GM12878 (cell line): Measurements from ENCODE around the gene PVALEF. TPM values are rescaled to one million over a fixed set of nuclear protein-coding genes. Genes with fewer than 3 reads are reported as not detected.

Experiments
- ATAC-seq: fragments of 200-7000 bp; cut with Tn5 transposase; 3 replicates; pipeline ENCODE4 v1.9.1; 2020; ENCODE audit warnings: mild to moderate bottlenecking, moderate library complexity
- BruUV-seq: library from RNA; stranded (reverse); fragments of 400-500 nt; replicated peaks from 2 replicates; lab custom pipeline; 2021; lab: Mats Ljungman, UMichigan
- CTCF ChIA-PET: fragments of 300-600 bp; sonication (Branson Sonifier 250); formaldehyde crosslinking; extraction: SDS; loops from one replicate; lab custom pipeline; 2021; ENCODE audit warnings: inconsistent platforms; lab: Yijun Ruan, JAX
- POLR2A ChIA-PET: fragments of 350-600 bp; formaldehyde crosslinking; extraction: SDS; loops from one replicate; lab custom pipeline; 2021; ENCODE audit warnings: inconsistent platforms; lab: Charles Lee
- RAD21 ChIA-PET: fragments of 300-600 bp; sonication (Branson Sonifier 250); formaldehyde crosslinking; loops from one replicate; lab custom pipeline; 2023; ENCODE audit warnings: antibody characterized with exemption; ENCODE audit not compliant: unreplicated experiment; lab: Charles Lee
- SMC1A ChIA-PET: fragments of 300-600 bp; sonication (Branson Sonifier 250); formaldehyde crosslinking; loops from one replicate; lab custom pipeline; 2023; ENCODE audit not compliant: unreplicated experiment, uncharacterized antibody; lab: Charles Lee
- DNase-seq: peaks from one replicate; pipeline ENCODE4 v3.0.0-alpha.2; 2011; ENCODE audit warnings: low read depth, low spot score
- FAIRE-seq: peaks from 3 replicates; lab custom pipeline; 2011; peaks lifted over from hg19 to GRCh38; lab: Jason Lieb, UNC
- H2AFZ ChIP-seq: 2 replicates; pipeline ENCODE4 v1.6.0; 2011; ENCODE audit warnings: low read depth, low read length, control low read depth; ENCODE audit not compliant: control insufficient read depth
- H3K27ac ChIP-seq: 2 replicates; pipeline ENCODE4 v1.5.1; 2011; ENCODE audit warnings: control low read depth; ENCODE audit not compliant: control insufficient read depth, insufficient read depth
- H3K27me3 ChIP-seq, 2 experiments: replicated peaks in 1 of 2; 2 replicates each; pipeline versions ENCODE4 v1.6.0 to v1.6.1; 2011; ENCODE audit warnings: low read length in 1 of 2; ENCODE audit not compliant: control insufficient read depth in 2 of 2, insufficient read depth in 2 of 2
- H3K36me3 ChIP-seq, 2 experiments: 2 replicates each; pipeline ENCODE4 v1.5.1; 2011; ENCODE audit warnings: low read length in 1 of 2; ENCODE audit not compliant: control insufficient read depth in 2 of 2, insufficient read depth in 2 of 2
- H3K4me1 ChIP-seq: 2 replicates; pipeline ENCODE4 v1.6.1; 2011; ENCODE audit warnings: mild to moderate bottlenecking, low read length, moderate library complexity, mixed read lengths; ENCODE audit not compliant: control insufficient read depth, insufficient read depth
- H3K4me2 ChIP-seq: 2 replicates; pipeline ENCODE4 v1.6.0; 2011; ENCODE audit warnings: control low read depth; ENCODE audit not compliant: control insufficient read depth, insufficient read depth
- H3K4me3 ChIP-seq: fragments of 200-600 bp; sonication (generic); 2 replicates; pipeline ENCODE4 v1.5.1; 2016
- H3K79me2 ChIP-seq: 2 replicates; pipeline ENCODE4 v1.6.0; 2011; ENCODE audit warnings: low read length; ENCODE audit not compliant: control insufficient read depth, insufficient read depth
- H3K9ac ChIP-seq: 2 replicates; pipeline ENCODE4 v1.8.0; 2011; ENCODE audit warnings: low read length, control low read depth, mixed read lengths; ENCODE audit not compliant: control insufficient read depth, insufficient read depth
- H3K9me3 ChIP-seq: replicated peaks from 3 replicates; pipeline ENCODE4 v1.5.1; 2011; ENCODE audit warnings: mild to moderate bottlenecking, low read length; ENCODE audit not compliant: control insufficient read depth, insufficient read depth
- H4K20me1 ChIP-seq: 2 replicates; pipeline ENCODE4 v1.6.0; 2011; ENCODE audit not compliant: control insufficient read depth, insufficient read depth
- CBX3 ChIP-seq: fragments of 200-600 bp; sonication (generic); IDR thresholded peaks from 2 replicates; pipeline ENCODE4 v1.6.1; 2016; ENCODE audit warnings: low read depth, borderline replicate concordance
- CBX5 ChIP-seq: sonication (generic); IDR thresholded peaks from 2 replicates; pipeline ENCODE4 v1.6.1; 2016; ENCODE audit warnings: low read depth, moderate library complexity, mild to moderate bottlenecking, inconsistent platforms
- EED ChIP-seq: sonication (generic); IDR thresholded peaks from 2 replicates; pipeline ENCODE4 v1.6.1; 2016; ENCODE audit warnings: antibody characterized with exemption, low read depth
- EP300 ChIP-seq, 2 experiments: fragments of 150-350 bp in 1 of 2; IDR thresholded peaks; 2 replicates each; pipeline ENCODE4 v1.6.1; 2011 to 2012; ENCODE audit warnings: low read depth in 2 of 2, low read length in 2 of 2, borderline replicate concordance in 1 of 2, improper control_type of control experiment in 1 of 2, inconsistent platforms in 1 of 2; ENCODE audit not compliant: control insufficient read depth in 1 of 2
- FOS ChIP-seq: IDR thresholded peaks from 3 replicates; pipeline ENCODE4 v1.6.1; 2011; ENCODE audit warnings: borderline replicate concordance; ENCODE audit not compliant: insufficient read length; ENCODE audit errors: extremely low read depth
- FOXK2 ChIP-seq: fragments of 450-650 bp; IDR thresholded peaks from 2 replicates; pipeline ENCODE4 v1.6.1; 2017; ENCODE audit warnings: mild to moderate bottlenecking, moderate library complexity
- HDAC2 ChIP-seq: fragments of 200-600 bp; sonication (generic); IDR thresholded peaks from 2 replicates; pipeline ENCODE4 v1.6.1; 2017
- IKZF2 ChIP-seq, 2 experiments: fragments of 450-650 bp; IDR thresholded peaks; 2 replicates each; pipeline ENCODE4 v1.6.1; 2017; ENCODE audit warnings: mild to moderate bottlenecking in 2 of 2, moderate library complexity in 2 of 2
- POU2F2 ChIP-seq: IDR thresholded peaks from 3 replicates; pipeline ENCODE4 v1.6.1; 2011; ENCODE audit warnings: low read depth, mild to moderate bottlenecking, low read length, borderline replicate concordance
- RB1 ChIP-seq: fragments of 450-650 bp; formaldehyde crosslinking; IDR thresholded peaks from 2 replicates; pipeline ENCODE4 v1.6.1; 2017; ENCODE audit warnings: mild to moderate bottlenecking, borderline replicate concordance
- RFX5 ChIP-seq: IDR thresholded peaks from 2 replicates; pipeline ENCODE4 v1.6.1; 2011; ENCODE audit warnings: low read depth, low read length, improper control_type of control experiment
- SMAD1 ChIP-seq: fragments of 450-650 bp; IDR thresholded peaks from 2 replicates; pipeline ENCODE4 v1.6.1; 2018; ENCODE audit warnings: mild to moderate bottlenecking, low read depth; ENCODE audit not compliant: partially characterized antibody
- ZNF24 ChIP-seq: fragments of 450-650 bp; IDR thresholded peaks from 2 replicates; pipeline ENCODE4 v1.6.1; 2017; ENCODE audit warnings: antibody characterized with exemption, mild to moderate bottlenecking
- WGBS: methylation state at CpG from one replicate; pipeline ENCODE4 v1.1.6; 2016; ENCODE audit warnings: low lambda C conversion rate; ENCODE audit not compliant: insufficient replicate concordance, insufficient coverage; ENCODE audit errors: missing lambda C conversion rate; 5-methylcytosine and 5-hydroxymethylcytosine counted together
- in situ Hi-C: fragments of 300-500 bp; cut with MboI; formaldehyde crosslinking; loops from 9 replicates; pipeline ENCODE4 v1.14.3; 2018; ENCODE audit warnings: mixed read lengths
- intact Hi-C: fragments of 100-400 bp; cut with micrococcal nuclease; formaldehyde crosslinking; loops from one replicate; pipeline ENCODE4 v1.14.2; 2022; ENCODE audit not compliant: unreplicated experiment
- polyA plus RNA-seq, 11 experiments: library from polyadenylated mRNA; depleted of rRNA in 4 of 11; unstranded in 6 of 11; stranded (reverse) in 5 of 11; fragments of >200 nt; fragmentation: Nextera tagmentation in 4 of 11; fragmentation: Illumina TruSeq in 1 of 11; extraction: Ambion mirVana in 4 of 11; extraction: Trizol in 1 of 11; gene quantifications; 1 replicate in 1 of 11; 2 replicates in 10 of 11; pipeline versions ENCODE4 v1.2.1 to v1.2.3, GENCODE V29; 2011 to 2016; ENCODE audit warnings: inconsistent platforms in 2 of 11, missing spikeins in 2 of 11, low read depth in 1 of 11
- total RNA-seq, 4 experiments: library from RNA; depleted of rRNA in 3 of 4; stranded (reverse); fragments of >200 nt in 3 of 4; fragmentation: Illumina TruSeq in 1 of 4; extraction: Trizol in 1 of 4; gene quantifications; 2 replicates each; pipeline versions ENCODE4 v1.2.1 to v1.2.3, GENCODE V29; 2013 to 2021
- TF ChIP-seq, protein P1 (sequence below): IDR thresholded peaks from 2 replicates; pipeline ENCODE4 v1.6.1; 2012; ENCODE audit warnings: low read depth, low read length, improper control_type of control experiment
- TF ChIP-seq, protein P2 (sequence below): fragments of 450-650 bp; IDR thresholded peaks from 2 replicates; pipeline ENCODE4 v1.6.1; 2017; ENCODE audit warnings: mild to moderate bottlenecking, moderate library complexity

PVALEF gene
- total and polyA plus RNA-seq, 10 of the 15 experiments (the other 5 are each of a cell fraction or from before 2014, with no cell fraction given): not detected

DNA sequence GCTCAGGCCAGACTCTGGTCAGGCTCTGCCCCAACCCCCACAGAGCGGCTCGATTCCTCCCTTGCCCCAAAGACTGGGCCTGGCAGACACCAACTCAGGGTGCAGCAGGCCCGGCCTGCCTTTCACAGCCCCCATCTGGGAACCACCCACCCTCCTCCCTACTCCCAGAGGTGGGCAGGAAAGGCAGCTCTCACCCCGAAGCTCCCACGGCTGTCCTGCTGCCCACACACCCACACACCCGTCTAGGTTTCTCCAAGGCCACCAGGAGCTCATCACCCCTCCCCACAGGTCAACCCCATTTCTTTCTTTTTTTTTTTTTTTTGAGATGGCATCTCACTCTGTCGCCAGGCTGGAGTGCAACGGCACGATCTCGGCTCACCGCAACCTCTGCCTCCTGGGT, 53.7 kb downstream of the PVALEF start:
- 85% methylated on average over 11 of the region's 11 CpGs for whole genome bisulfite sequencing
- ChIA-PET RAD21 (no interaction called here), CTCF (no interaction called here)

More for the DNA sequence above, 53.7 kb downstream of the PVALEF start:
- Histone ChIP-seq H3K4me1 (peaks cover 9% of the 10 kb centered on the region), H3K4me2 (no peak overlapping the region), H3K4me3 (no peak overlapping the region), H2AFZ (no peak overlapping the region), H4K20me1 (no peaks in the 10 kb centered on the region), H3K27ac (no peak overlapping the region), H3K9ac (no peak overlapping the region), H3K27me3 (no peaks in the 10 kb centered on the region), H3K9me3 (no peaks in the 10 kb centered on the region), H3K79me2 (peaks cover 3% of the 10 kb centered on the region), H3K36me3 (no peaks in the 10 kb centered on the region)
- TF ChIP-seq RB1 (no peak), EP300 (IDR thresholded peaks at IDR 0.05; ENCODE audit: borderline replicate concordance in 1 of 2, control insufficient read depth in 1 of 2, low read depth in 2 of 2, low read length in 2 of 2) (no peak), IKZF2 (IDR thresholded peaks at IDR 0.05) (no peak), CBX5 (no peak), FOS (no peak), FOXK2 (no peak), HDAC2 (no peak), RFX5 (no peak), POU2F2 (no peak), SMAD1 (no peak), EED (no peak), CBX3 (no peak), ZNF24 (no peak)
- TF ChIP-seq, protein P1, sequence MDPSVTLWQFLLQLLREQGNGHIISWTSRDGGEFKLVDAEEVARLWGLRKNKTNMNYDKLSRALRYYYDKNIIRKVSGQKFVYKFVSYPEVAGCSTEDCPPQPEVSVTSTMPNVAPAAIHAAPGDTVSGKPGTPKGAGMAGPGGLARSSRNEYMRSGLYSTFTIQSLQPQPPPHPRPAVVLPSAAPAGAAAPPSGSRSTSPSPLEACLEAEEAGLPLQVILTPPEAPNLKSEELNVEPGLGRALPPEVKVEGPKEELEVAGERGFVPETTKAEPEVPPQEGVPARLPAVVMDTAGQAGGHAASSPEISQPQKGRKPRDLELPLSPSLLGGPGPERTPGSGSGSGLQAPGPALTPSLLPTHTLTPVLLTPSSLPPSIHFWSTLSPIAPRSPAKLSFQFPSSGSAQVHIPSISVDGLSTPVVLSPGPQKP: no peak
- TF ChIP-seq, protein P2, sequence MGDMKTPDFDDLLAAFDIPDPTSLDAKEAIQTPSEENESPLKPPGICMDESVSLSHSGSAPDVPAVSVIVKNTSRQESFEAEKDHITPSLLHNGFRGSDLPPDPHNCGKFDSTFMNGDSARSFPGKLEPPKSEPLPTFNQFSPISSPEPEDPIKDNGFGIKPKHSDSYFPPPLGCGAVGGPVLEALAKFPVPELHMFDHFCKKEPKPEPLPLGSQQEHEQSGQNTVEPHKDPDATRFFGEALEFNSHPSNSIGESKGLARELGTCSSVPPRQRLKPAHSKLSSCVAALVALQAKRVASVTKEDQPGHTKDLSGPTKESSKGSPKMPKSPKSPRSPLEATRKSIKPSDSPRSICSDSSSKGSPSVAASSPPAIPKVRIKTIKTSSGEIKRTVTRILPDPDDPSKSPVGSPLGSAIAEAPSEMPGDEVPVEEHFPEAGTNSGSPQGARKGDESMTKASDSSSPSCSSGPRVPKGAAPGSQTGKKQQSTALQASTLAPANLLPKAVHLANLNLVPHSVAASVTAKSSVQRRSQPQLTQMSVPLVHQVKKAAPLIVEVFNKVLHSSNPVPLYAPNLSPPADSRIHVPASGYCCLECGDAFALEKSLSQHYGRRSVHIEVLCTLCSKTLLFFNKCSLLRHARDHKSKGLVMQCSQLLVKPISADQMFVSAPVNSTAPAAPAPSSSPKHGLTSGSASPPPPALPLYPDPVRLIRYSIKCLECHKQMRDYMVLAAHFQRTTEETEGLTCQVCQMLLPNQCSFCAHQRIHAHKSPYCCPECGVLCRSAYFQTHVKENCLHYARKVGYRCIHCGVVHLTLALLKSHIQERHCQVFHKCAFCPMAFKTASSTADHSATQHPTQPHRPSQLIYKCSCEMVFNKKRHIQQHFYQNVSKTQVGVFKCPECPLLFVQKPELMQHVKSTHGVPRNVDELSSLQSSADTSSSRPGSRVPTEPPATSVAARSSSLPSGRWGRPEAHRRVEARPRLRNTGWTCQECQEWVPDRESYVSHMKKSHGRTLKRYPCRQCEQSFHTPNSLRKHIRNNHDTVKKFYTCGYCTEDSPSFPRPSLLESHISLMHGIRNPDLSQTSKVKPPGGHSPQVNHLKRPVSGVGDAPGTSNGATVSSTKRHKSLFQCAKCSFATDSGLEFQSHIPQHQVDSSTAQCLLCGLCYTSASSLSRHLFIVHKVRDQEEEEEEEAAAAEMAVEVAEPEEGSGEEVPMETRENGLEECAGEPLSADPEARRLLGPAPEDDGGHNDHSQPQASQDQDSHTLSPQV: no peak
- in situ Hi-C loops: loop anchor here (5.0 kb wide), 1 partner anchor 52 kb away; the partner anchor contains the start of genes AATK and PVALEF
- FAIRE-seq: no peak
- no peak for DNase-seq
- POLR2A ChIA-PET: interaction anchor here (0.6 kb wide), 1 partner anchor 348 kb away, joined by 3 read pairs; no protein-coding TSS in a partner anchor
- SMC1A ChIA-PET: no interaction called here
- BruUV-seq: no TSS peak
- ATAC-seq: no peak
- intact Hi-C loops: no loop called here
